K562 (cell line): Measurements from ENCODE around the gene ADAM10. TPM values are rescaled to one million over a fixed set of nuclear protein-coding genes. Genes with fewer than 3 reads are reported as not detected.

Source experiments
- C11orf30 ChIP-seq: fragments of 450-650 bp; IDR thresholded peaks from 2 replicates; pipeline ENCODE4 v1.6.1; 2016; ENCODE audit warnings: low read depth, mild to moderate bottlenecking
- ETS1 ChIP-seq: conservative IDR thresholded peaks from 2 replicates; pipeline ENCODE4 v1.6.1; 2011; ENCODE audit warnings: low read depth, mild to moderate bottlenecking, low read length; ENCODE audit not compliant: control insufficient read depth
- HOXB6 ChIP-seq: fragments of 250-450 bp; sonication (Bioruptor Pico); IDR thresholded peaks from 2 replicates; pipeline ENCODE4 v1.5.1; 2022; ENCODE audit warnings: mild to moderate bottlenecking, borderline replicate concordance
- JUN ChIP-seq, 2 experiments: sonication (generic) in 1 of 2; formaldehyde crosslinking in 1 of 2; IDR thresholded peaks; 2 replicates each; pipeline versions ENCODE4 v1.6.1 to v1.8.0; 2012 to 2022; ENCODE audit warnings: borderline replicate concordance in 2 of 2, mild to moderate bottlenecking in 2 of 2, improper control_type of control experiment in 1 of 2, low read depth in 1 of 2, low read length in 1 of 2, missing genetic modification reagents in 1 of 2
- MAFG ChIP-seq: fragments of 450-650 bp; conservative IDR thresholded peaks from 2 replicates; pipeline ENCODE4 v1.6.1; 2016; ENCODE audit warnings: missing genetic modification characterization, missing compliant biosample characterization
- MLX ChIP-seq, 2 experiments: fragments of 450-650 bp in 1 of 2; sonication (generic) in 1 of 2; formaldehyde crosslinking; conservative IDR thresholded peaks; 2 replicates each; pipeline versions ENCODE4 v1.4.0 to v1.8.1; 2020 to 2022; ENCODE audit warnings: mild to moderate bottlenecking in 1 of 2, missing genetic modification reagents in 1 of 2
- NR0B1 ChIP-seq: fragments of 450-650 bp; IDR thresholded peaks from one replicate; pipeline ENCODE4 v1.6.1; 2018; ENCODE audit warnings: mild to moderate bottlenecking, moderate library complexity; ENCODE audit not compliant: partially characterized antibody
- NR1H2 ChIP-seq: sonication (generic); formaldehyde crosslinking; IDR thresholded peaks from 2 replicates; pipeline ENCODE4 v1.4.0; 2020; ENCODE audit warnings: mild to moderate bottlenecking, missing genetic modification reagents
- PRMT5 ChIP-seq: sonication (generic); formaldehyde crosslinking; IDR thresholded peaks from 2 replicates; pipeline ENCODE4 v1.5.0; 2020; ENCODE audit warnings: missing genetic modification reagents
- RNF219 ChIP-seq: fragments of 250-450 bp; sonication (Bioruptor Pico); IDR thresholded peaks from 2 replicates; pipeline ENCODE4 v1.5.0; 2022; ENCODE audit warnings: mild to moderate bottlenecking
- SP2 ChIP-seq: IDR thresholded peaks from 2 replicates; pipeline ENCODE4 v1.6.1; 2011; ENCODE audit warnings: mild to moderate bottlenecking, low read depth, low read length, moderate library complexity; ENCODE audit not compliant: poor library complexity, severe bottlenecking; ENCODE audit errors: extremely low read depth
- SPI1 ChIP-seq: IDR thresholded peaks from 2 replicates; pipeline ENCODE4 v1.6.1; 2011; ENCODE audit warnings: low read depth, low read length, control low read depth, borderline replicate concordance
- ZNF175 ChIP-seq: fragments of 200-800 bp; sonication (Bioruptor generic); IDR thresholded peaks from 2 replicates; pipeline ENCODE4 v1.6.1; 2016; ENCODE audit warnings: low read depth, mild to moderate bottlenecking, missing genetic modification characterization, missing compliant biosample characterization
- ZNF197 ChIP-seq: fragments of 200-800 bp; sonication (Bioruptor generic); IDR thresholded peaks from 2 replicates; pipeline ENCODE4 v1.6.1; 2016; ENCODE audit warnings: low read depth, missing genetic modification characterization, missing compliant biosample characterization
- ZNF316 ChIP-seq: fragments of 450-650 bp; IDR thresholded peaks from 2 replicates; pipeline ENCODE4 v1.6.1; 2016
- ZNF518B ChIP-seq: fragments of 250-450 bp; sonication (Bioruptor Pico); IDR thresholded peaks from 2 replicates; pipeline ENCODE4 v1.5.0; 2021; ENCODE audit warnings: mild to moderate bottlenecking, moderate library complexity
- ZNF583 ChIP-seq: fragments of 250-450 bp; sonication (Bioruptor Pico); IDR thresholded peaks from 2 replicates; pipeline ENCODE4 v1.4.0; 2020
- polyA plus RNA-seq, 8 experiments: library from polyadenylated mRNA; depleted of rRNA in 4 of 8; stranded (reverse) in 5 of 8; unstranded in 3 of 8; fragments of >200 nt; fragmentation: Nextera tagmentation in 2 of 8; fragmentation: Illumina TruSeq in 1 of 8; extraction: Ambion mirVana in 2 of 8; extraction: Trizol in 1 of 8; gene quantifications; 2 replicates each; pipeline versions ENCODE4 v1.2.1 to v1.2.3, GENCODE V29; 2011 to 2014; ENCODE audit warnings: inconsistent platforms in 1 of 8, missing spikeins in 1 of 8
- total RNA-seq, 7 experiments: library from RNA; depleted of rRNA in 6 of 7; stranded (reverse); fragments of >200 nt in 6 of 7; fragmentation: Illumina TruSeq in 2 of 7; extraction: Trizol in 2 of 7; gene quantifications; 2 replicates each; pipeline versions ENCODE4 v1.2.1 to v1.2.3, GENCODE V29; 2011 to 2021; ENCODE audit warnings: low replicate concordance in 1 of 7

The ADAM10 gene
- total and polyA plus RNA-seq, 9 of the 15 experiments (the other 6 are each of a cell fraction or from before 2014, with no cell fraction given): 11.9 to 152 (median 57.3) TPM

- TF ChIP-seq ETS1: no peak
- TF ChIP-seq NR0B1: no peak
- TF ChIP-seq RNF219: no peak
- TF ChIP-seq MLX (CRISPR knock-in tag; conservative IDR thresholded peaks at IDR 0.05): no peak
- no peak for TF ChIP-seq ZNF583 (CRISPR knock-in tag)
- TF ChIP-seq MAFG: peak; percentile 45
- no peak for TF ChIP-seq PRMT5 (CRISPR knock-in tag)
- no peak for TF ChIP-seq ZNF197 (CRISPR knock-in tag)
- no peak for TF ChIP-seq JUN (IDR thresholded peaks at IDR 0.05; ENCODE audit: borderline replicate concordance, low read depth, low read length)
- no peak for TF ChIP-seq JUN (CRISPR knock-in tag; IDR thresholded peaks at IDR 0.05; ENCODE audit: borderline replicate concordance)
- TF ChIP-seq HOXB6 (CRISPR knock-in tag): no peak
- TF ChIP-seq SP2: no peak
- TF ChIP-seq NR1H2 (CRISPR knock-in tag): no peak
- TF ChIP-seq ZNF316: peak; percentile 71
- TF ChIP-seq C11orf30: peak; percentile 49; the same call in 1 of the 2 replicates
- no peak for TF ChIP-seq SPI1
- no peak for TF ChIP-seq ZNF175 (CRISPR knock-in tag)
- no peak for TF ChIP-seq ZNF518B (CRISPR knock-in tag)
Measured at GRCh38 chr15:58602823-58603222, 146.7 kb downstream of the ADAM10 start (continued).
